Parathyroid adenoma (tissue), 2 donors: ENCODE data around the gene ACP2.
"Not testable (repeated sequence)": the region's sequence is repeated elsewhere in the genome, so short reads cannot be mapped to it uniquely, and the experiment has no call there.

Experiments
- H2AFZ ChIP-seq: fragments of 300-600 bp; sonication (generic); one replicate; pipeline ENCODE4 v1.7.0; 2017; ENCODE audit warnings: antibody characterized with exemption, mild to moderate bottlenecking
- H3K27ac ChIP-seq: fragments of 300-600 bp; sonication (generic); one replicate; pipeline ENCODE4 v1.7.0; 2017
- H3K27me3 ChIP-seq: fragments of 300-600 bp; sonication (generic); one replicate; pipeline ENCODE4 v1.7.0; 2017; ENCODE audit warnings: low read length; ENCODE audit not compliant: control insufficient read depth, insufficient read depth
- H3K36me3 ChIP-seq: fragments of 300-600 bp; sonication (generic); one replicate; pipeline ENCODE4 v1.7.0; 2017; ENCODE audit warnings: low read length; ENCODE audit not compliant: control insufficient read depth, insufficient read depth
- H3K4me1 ChIP-seq: fragments of 300-600 bp; sonication (generic); one replicate; pipeline ENCODE4 v1.7.0; 2017; ENCODE audit warnings: control low read depth
- H3K4me2 ChIP-seq: fragments of 300-600 bp; sonication (generic); one replicate; pipeline ENCODE4 v1.7.0; 2017; ENCODE audit warnings: low read length
- H3K4me3 ChIP-seq: fragments of 300-600 bp; sonication (generic); one replicate; pipeline ENCODE4 v1.7.0; 2017; ENCODE audit warnings: low read depth, low read length
- H3K79me2 ChIP-seq: fragments of 300-600 bp; sonication (generic); one replicate; pipeline ENCODE4 v1.7.0; 2017; ENCODE audit warnings: control low read depth
- H3K9ac ChIP-seq: fragments of 300-600 bp; sonication (generic); one replicate; pipeline ENCODE4 v1.7.0; 2017; ENCODE audit warnings: mild to moderate bottlenecking
- H3K9me3 ChIP-seq: fragments of 300-600 bp; sonication (generic); one replicate; pipeline ENCODE4 v1.7.0; 2017; ENCODE audit warnings: low read length; ENCODE audit not compliant: control insufficient read depth
- TF ChIP-seq, protein P1 (sequence below): fragments of 300-600 bp; sonication (generic); IDR thresholded peaks from one replicate; pipeline ENCODE4 v1.7.0; 2017; ENCODE audit warnings: antibody characterized with exemption, mild to moderate bottlenecking
- donor health status: primary hyperparathyroidism.

The ACP2 gene

DNA sequence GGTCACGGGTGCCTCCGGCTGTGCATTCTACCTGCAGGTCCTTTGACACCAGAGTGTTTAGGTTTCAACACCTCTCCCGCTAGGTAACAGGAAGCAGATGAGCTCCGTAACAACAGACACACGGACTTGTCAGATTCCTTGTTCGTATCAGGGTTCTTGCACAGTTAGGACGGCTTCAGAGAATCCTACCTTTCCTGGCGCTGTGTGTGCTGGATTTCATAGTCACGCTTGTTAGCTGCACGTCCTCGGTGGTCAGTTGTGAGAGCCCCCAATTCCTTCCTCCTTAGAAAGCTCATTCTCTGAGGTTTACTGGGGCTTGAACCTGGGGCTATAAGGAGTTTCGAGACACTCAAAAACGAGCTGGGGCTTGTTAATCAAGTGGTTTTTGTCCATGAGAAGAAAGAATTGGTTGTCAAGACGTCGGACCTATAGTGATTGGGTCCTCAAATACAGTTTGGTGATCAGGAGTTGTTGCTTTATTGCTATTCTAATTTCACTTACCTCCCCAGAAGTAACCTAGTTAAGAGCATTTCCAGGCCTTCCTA is 33.2 kb downstream of the ACP2 start:
- no peaks in the 10 kb centered on the region for H3K4me1 ChIP-seq
- peak overlapping the region; percentile 74 for H3K27ac ChIP-seq
- no peaks in the 10 kb centered on the region for H3K9me3 ChIP-seq
- H3K4me3 ChIP-seq = peak overlapping the region; percentile 71
- peak overlapping the region; percentile 62 for H3K4me2 ChIP-seq
- no peak overlapping the region for H3K9ac ChIP-seq
- TF ChIP-seq, protein P1, sequence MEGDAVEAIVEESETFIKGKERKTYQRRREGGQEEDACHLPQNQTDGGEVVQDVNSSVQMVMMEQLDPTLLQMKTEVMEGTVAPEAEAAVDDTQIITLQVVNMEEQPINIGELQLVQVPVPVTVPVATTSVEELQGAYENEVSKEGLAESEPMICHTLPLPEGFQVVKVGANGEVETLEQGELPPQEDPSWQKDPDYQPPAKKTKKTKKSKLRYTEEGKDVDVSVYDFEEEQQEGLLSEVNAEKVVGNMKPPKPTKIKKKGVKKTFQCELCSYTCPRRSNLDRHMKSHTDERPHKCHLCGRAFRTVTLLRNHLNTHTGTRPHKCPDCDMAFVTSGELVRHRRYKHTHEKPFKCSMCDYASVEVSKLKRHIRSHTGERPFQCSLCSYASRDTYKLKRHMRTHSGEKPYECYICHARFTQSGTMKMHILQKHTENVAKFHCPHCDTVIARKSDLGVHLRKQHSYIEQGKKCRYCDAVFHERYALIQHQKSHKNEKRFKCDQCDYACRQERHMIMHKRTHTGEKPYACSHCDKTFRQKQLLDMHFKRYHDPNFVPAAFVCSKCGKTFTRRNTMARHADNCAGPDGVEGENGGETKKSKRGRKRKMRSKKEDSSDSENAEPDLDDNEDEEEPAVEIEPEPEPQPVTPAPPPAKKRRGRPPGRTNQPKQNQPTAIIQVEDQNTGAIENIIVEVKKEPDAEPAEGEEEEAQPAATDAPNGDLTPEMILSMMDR = no peak
- H3K27me3 ChIP-seq = no peaks in the 10 kb centered on the region
- peak overlapping the region; percentile 93 for H2AFZ ChIP-seq
- H3K79me2 ChIP-seq = no peaks in the 10 kb centered on the region
- H3K36me3 ChIP-seq = no peaks in the 10 kb centered on the region

DNA sequence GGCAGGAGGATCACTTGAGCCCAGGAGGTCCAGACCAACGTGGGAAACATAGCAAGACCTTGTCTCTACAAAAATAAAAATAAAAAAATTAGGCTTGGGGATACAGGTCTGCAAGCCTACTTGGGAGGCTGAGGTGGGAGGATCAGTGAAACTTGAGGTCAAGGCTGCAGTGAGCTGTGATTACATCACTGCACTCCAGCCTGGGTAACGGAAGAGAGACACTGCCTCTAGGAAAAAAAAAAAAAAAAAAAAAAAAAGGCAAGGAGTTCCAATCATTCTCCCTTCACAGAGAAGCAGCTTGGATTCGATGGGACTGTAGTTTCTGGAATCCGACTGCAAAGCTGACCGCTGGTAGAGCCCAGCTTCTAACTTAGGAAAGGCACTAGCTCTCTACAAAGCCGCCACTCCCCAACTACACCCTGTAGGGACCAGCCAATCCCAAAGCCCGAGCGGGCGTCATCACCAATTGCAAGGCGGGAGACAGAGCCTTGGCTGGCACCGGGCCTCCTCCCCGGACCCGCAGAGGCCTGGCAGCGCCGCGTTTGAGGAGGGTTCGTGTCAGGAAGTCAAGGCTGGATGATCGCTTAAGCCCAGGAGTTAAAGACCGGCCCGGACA is 34.6 kb downstream of the ACP2 start:
- TF ChIP-seq, protein P1 = no peak
- Histone ChIP-seq H3K9me3 (no peaks in the 10 kb centered on the region), H2AFZ (peak overlapping the region; percentile 93), H3K79me2 (no peaks in the 10 kb centered on the region), H3K4me2 (peak overlapping the region; percentile 77), H3K9ac (no peak overlapping the region), H3K27ac (peak overlapping the region; percentile 74), H3K36me3 (no peaks in the 10 kb centered on the region), H3K27me3 (no peaks in the 10 kb centered on the region), H3K4me1 (no peaks in the 10 kb centered on the region), H3K4me3 (peak overlapping the region; percentile 71)

DNA sequence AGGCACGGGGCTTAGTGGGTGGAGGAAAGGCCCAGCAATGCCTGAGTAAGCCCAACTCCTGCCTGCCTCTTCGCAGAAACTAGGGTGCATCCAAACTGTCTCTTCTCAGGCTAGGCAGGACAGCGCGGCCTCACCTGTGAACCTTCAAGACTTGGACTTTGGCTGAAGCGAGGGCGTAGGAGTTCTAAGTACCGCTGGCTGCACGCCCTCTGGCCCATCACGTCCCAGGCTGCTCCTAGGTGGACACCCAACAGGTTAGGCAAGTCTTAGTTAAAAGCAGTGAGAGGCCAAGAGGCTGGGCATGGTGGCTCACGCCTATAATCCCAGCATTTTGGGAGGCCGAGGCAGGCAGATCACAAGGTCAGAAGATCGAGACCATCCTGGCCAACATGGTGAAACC is 35.7 kb downstream of the ACP2 start:
- no peaks in the 10 kb centered on the region for H3K36me3 ChIP-seq
- no peak overlapping the region for H3K27ac ChIP-seq
- no peak overlapping the region for H2AFZ ChIP-seq
- H3K79me2 ChIP-seq = no peaks in the 10 kb centered on the region
- no peaks in the 10 kb centered on the region for H3K9me3 ChIP-seq
- TF ChIP-seq, protein P1 = no peak
- H3K4me3 ChIP-seq = no peak overlapping the region
- no peaks in the 10 kb centered on the region for H3K4me1 ChIP-seq
- no peak overlapping the region for H3K4me2 ChIP-seq
- no peaks in the 10 kb centered on the region for H3K27me3 ChIP-seq
- no peak overlapping the region for H3K9ac ChIP-seq

DNA sequence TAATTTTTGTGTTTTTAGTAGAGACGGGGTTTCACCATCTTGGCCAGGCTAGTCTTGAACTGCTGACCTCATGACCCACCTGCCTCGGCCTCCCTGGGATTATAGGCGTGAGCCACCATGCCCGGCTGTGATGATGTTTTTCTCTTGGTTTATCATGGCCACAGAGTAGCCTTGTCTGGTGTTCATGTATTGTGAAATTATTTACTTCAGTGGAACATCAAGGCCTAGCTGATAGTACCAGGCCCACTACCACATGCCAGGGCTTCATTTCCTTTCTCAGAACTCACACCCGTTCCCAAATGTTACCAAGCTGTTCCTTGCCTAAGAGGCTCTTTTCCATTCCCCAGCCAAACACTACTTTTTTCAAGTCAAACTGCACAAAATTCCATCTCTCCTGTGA is 40.0 kb downstream of the ACP2 start:
- no peak overlapping the region for H3K9ac ChIP-seq
- H3K4me3 ChIP-seq = no peak overlapping the region
- no peaks in the 10 kb centered on the region for H3K36me3 ChIP-seq
- no peaks in the 10 kb centered on the region for H3K27me3 ChIP-seq
- H3K4me2 ChIP-seq = no peak overlapping the region
- no peak overlapping the region for H2AFZ ChIP-seq
- no peaks in the 10 kb centered on the region for H3K4me1 ChIP-seq
- no peak overlapping the region for H3K27ac ChIP-seq
- H3K79me2 ChIP-seq = no peaks in the 10 kb centered on the region
- H3K9me3 ChIP-seq = no peaks in the 10 kb centered on the region
- TF ChIP-seq, protein P1 = no peak

DNA sequence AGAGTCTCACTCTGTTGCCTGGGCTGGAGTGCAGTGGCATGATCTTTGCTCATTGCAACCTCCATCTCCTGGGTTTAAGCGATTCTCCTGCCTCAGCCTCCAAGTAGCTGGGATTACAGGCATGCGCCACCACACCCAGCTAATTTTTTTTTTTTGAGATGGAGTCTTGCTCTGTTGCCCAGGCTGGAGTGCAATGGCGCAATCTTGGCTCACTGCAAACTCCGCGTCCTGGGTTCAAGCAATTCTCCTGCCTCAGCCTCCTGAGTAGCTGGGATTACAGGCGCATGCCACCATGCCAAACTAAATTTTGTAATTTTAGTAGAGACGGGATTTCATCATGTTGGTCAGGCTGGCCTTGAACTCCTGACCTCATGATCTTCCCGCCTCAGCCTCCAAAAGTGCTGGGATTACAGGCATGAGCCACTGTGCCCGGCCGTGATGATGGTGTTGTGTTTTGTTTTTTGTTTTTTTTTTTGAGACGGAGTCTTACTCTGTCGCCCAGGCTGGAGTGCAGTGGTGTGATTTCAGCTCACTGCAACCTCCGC is 40.5 kb downstream of the ACP2 start:
- H3K4me3 ChIP-seq, H2AFZ ChIP-seq, H3K4me2 ChIP-seq, H3K9ac ChIP-seq, H3K36me3 ChIP-seq, H3K27ac ChIP-seq, H3K9me3 ChIP-seq, H3K4me1 ChIP-seq, H3K79me2 ChIP-seq, H3K27me3 ChIP-seq: not testable (repeated sequence)
